CD14-positive monocyte (primary cell): ENCODE data around the gene RAB10. TPM values are rescaled to one million over a fixed set of nuclear protein-coding genes. Genes with fewer than 3 reads are reported as not detected.

Experiments used
- DNase-seq, 3 donors: peaks; one replicate each; pipeline ENCODE4 v3.0.0-alpha.2; 2011 to 2022
- H2AFZ ChIP-seq: 2 replicates; pipeline ENCODE4 v1.6.0; 2012; ENCODE audit warnings: mild to moderate bottlenecking, low read depth, low read length, inconsistent platforms; ENCODE audit not compliant: insufficient read depth, poor library complexity, severe bottlenecking
- H3K27ac ChIP-seq, 2 donors: 1 replicate in 1 of 2; 2 replicates in 1 of 2; pipeline ENCODE4 v1.5.1; 2012 to 2013; ENCODE audit warnings: low read length in 2 of 2, control low read depth in 1 of 2, inconsistent platforms in 1 of 2, low read depth in 1 of 2, mild to moderate bottlenecking in 1 of 2
- H3K27me3 ChIP-seq, 2 donors: one replicate each; pipeline versions ENCODE4 v1.6.0 to v1.6.1; 2011 to 2013; ENCODE audit warnings: low read length in 2 of 2; ENCODE audit not compliant: control insufficient read depth in 2 of 2, insufficient read depth in 2 of 2
- H3K36me3 ChIP-seq, 2 donors: replicated peaks in 1 of 2; 1 replicate in 1 of 2; 2 replicates in 1 of 2; pipeline versions ENCODE4 v1.5.1 to v1.6.1; 2012 to 2013; ENCODE audit warnings: low read length in 2 of 2, control low read depth in 1 of 2, inconsistent platforms in 1 of 2, mild to moderate bottlenecking in 1 of 2; ENCODE audit not compliant: insufficient read depth in 2 of 2, control insufficient read depth in 1 of 2
- H3K4me1 ChIP-seq, 2 donors: 1 replicate in 1 of 2; 2 replicates in 1 of 2; pipeline versions ENCODE4 v1.5.1 to v1.6.1; 2012 to 2013; ENCODE audit warnings: low read length in 2 of 2, control low read depth in 1 of 2, inconsistent platforms in 1 of 2, mild to moderate bottlenecking in 1 of 2, moderate library complexity in 1 of 2; ENCODE audit not compliant: insufficient read depth in 2 of 2, control insufficient read depth in 1 of 2
- H3K4me2 ChIP-seq: replicated peaks from 2 replicates; pipeline ENCODE3; 2012; ENCODE audit warnings: low read length, moderate library complexity, mild to moderate bottlenecking; ENCODE audit not compliant: poor library complexity, severe bottlenecking; ENCODE audit errors: extremely low read depth
- H3K4me3 ChIP-seq, 3 experiments: fragments of 200-600 bp in 1 of 3; sonication (generic) in 1 of 3; replicated peaks in 1 of 3; 1 replicate in 2 of 3; 2 replicates in 1 of 3; pipeline ENCODE4 v1.5.1; 2011 to 2013; ENCODE audit warnings: low read length in 3 of 3, mild to moderate bottlenecking in 3 of 3, control low read depth in 2 of 3, low read depth in 2 of 3, inconsistent platforms in 1 of 3, moderate library complexity in 1 of 3
- H3K79me2 ChIP-seq: 2 replicates; pipeline ENCODE4 v1.6.0; 2012; ENCODE audit warnings: mild to moderate bottlenecking, control low read depth, inconsistent platforms, low read length, moderate library complexity; ENCODE audit not compliant: insufficient read depth
- H3K9ac ChIP-seq: 2 replicates; pipeline ENCODE4 v1.6.0; 2017; ENCODE audit warnings: low read length, mild to moderate bottlenecking; ENCODE audit not compliant: insufficient read depth, poor library complexity, severe bottlenecking
- H3K9me3 ChIP-seq, 2 donors: replicated peaks in 1 of 2; 1 replicate in 1 of 2; 2 replicates in 1 of 2; pipeline versions ENCODE4 v1.5.1 to v1.6.1; 2012 to 2013; ENCODE audit warnings: low read length in 2 of 2, control low read depth in 1 of 2; ENCODE audit not compliant: control insufficient read depth in 1 of 2, insufficient read depth in 1 of 2
- H4K20me1 ChIP-seq: 2 replicates; pipeline ENCODE4 v1.6.0; 2012; ENCODE audit warnings: mild to moderate bottlenecking, low read length, control low read depth, moderate library complexity; ENCODE audit not compliant: insufficient read depth
- H3K27ac Mint-ChIP-seq, 7 donors: one replicate each; pipeline ENCODE4 v1.8.0; 2020; ENCODE audit warnings: mild to moderate bottlenecking in 7 of 7, mixed read lengths in 7 of 7, moderate library complexity in 6 of 7, inconsistent platforms in 2 of 7
- H3K27me3 Mint-ChIP-seq, 3 donors: one replicate each; pipeline ENCODE4 v1.8.0; 2021 to 2022; ENCODE audit warnings: low read depth in 3 of 3, mild to moderate bottlenecking in 3 of 3, mixed read lengths in 3 of 3, moderate library complexity in 3 of 3, inconsistent platforms in 1 of 3
- H3K36me3 Mint-ChIP-seq, 2 donors: one replicate each; pipeline ENCODE4 v1.8.0; 2020; ENCODE audit warnings: mixed read lengths in 2 of 2, inconsistent platforms in 1 of 2, mild to moderate bottlenecking in 1 of 2
- H3K4me1 Mint-ChIP-seq: one replicate; pipeline ENCODE4 v1.8.0; 2020; ENCODE audit warnings: mild to moderate bottlenecking, mixed read lengths
- H3K4me3 Mint-ChIP-seq, 2 donors: one replicate each; pipeline ENCODE4 v1.8.0; 2020; ENCODE audit warnings: mild to moderate bottlenecking in 2 of 2, mixed read lengths in 2 of 2, moderate library complexity in 1 of 2
- H3K9me3 Mint-ChIP-seq, 7 donors: one replicate each; pipeline ENCODE4 v1.8.0; 2020 to 2022; ENCODE audit warnings: mixed read lengths in 7 of 7, mild to moderate bottlenecking in 6 of 7, moderate library complexity in 6 of 7, inconsistent platforms in 2 of 7
- WGBS: methylation state at CpG from one replicate; pipeline ENCODE4 v1.1.5; 2013; ENCODE audit warnings: missing lambda C conversion rate; ENCODE audit not compliant: insufficient coverage; 5-methylcytosine and 5-hydroxymethylcytosine counted together
- intact Hi-C, 2 donors: fragments of 100-400 bp; cut with micrococcal nuclease; formaldehyde crosslinking; loops; one replicate each; pipeline versions ENCODE4 v1.15.0 to v1.15.1; 2023
- polyA plus RNA-seq, 3 donors: library from polyadenylated mRNA; depleted of rRNA in 1 of 3; unstranded in 2 of 3; stranded (reverse) in 1 of 3; fragments of 300-500 nt in 2 of 3; fragments of >200 nt in 1 of 3; fragmentation: Illumina TruSeq in 2 of 3; gene quantifications; 1 replicate in 2 of 3; 2 replicates in 1 of 3; pipeline ENCODE4 v1.2.3, GENCODE V29; 2012 to 2021
- TF ChIP-seq, protein P1 (sequence below): fragments of 200-600 bp; IDR thresholded peaks from one replicate; pipeline ENCODE4 v1.8.0; 2022; ENCODE audit warnings: antibody characterized with exemption, mild to moderate bottlenecking

Gene RAB10
- polyA plus RNA-seq, 3 donors, result 38.6 to 258 (median 202) TPM

DNA sequence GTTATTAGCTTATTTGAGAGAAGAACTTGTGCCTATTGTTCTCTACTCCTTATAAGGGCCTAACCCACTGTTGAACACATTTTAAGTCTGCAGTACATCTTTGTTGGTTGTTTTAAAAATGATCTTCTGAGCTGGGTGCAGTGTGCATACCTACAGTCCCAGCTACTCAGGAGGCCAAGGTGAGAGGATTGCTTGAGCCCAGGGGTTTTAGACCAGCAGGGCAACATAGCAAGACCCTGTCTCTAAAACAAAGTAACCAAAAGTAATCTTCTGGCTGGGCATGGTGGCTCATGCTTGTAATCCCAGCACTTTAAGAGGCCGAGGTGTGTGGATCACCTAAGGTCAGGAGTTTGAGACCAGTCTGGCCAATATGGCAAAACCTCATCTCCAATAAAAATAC lies 25.8 kb upstream of the RAB10 start:
- Mint-ChIP-seq H3K9me3 (peaks cover 0 to 4% (median 0%) of the 10 kb centered on the region in 7 donors), H3K4me1 (peaks cover 70% of the 10 kb centered on the region), H3K36me3 (no peaks in the 10 kb centered on the region), H3K27ac (peak overlapping the region; percentile 95 to 100 (median 99)), H3K27me3 (no peaks in the 10 kb centered on the region), H3K4me3 (no peak overlapping the region)
- Histone ChIP-seq H3K27ac (peak overlapping the region; percentile 93 to 95), H3K9ac (peak overlapping the region; percentile 59), H3K27me3 (no peaks in the 10 kb centered on the region), H3K79me2 (no peaks in the 10 kb centered on the region), H4K20me1 (no peaks in the 10 kb centered on the region), H3K36me3 (no peaks in the 10 kb centered on the region), H3K9me3 (no peaks in the 10 kb centered on the region), H2AFZ (no peak overlapping the region), H3K4me3 (peak overlapping the region in 1 of 3 experiments; percentile 40), H3K4me1 (peaks cover 73 to 95% of the 10 kb centered on the region in 2 donors), H3K4me2 (peak overlapping the region; percentile 28)
- WGBS, result 100% methylated on average over 1 of the region's 1 CpG
- DNase-seq, result no peak
- intact Hi-C loops, result loop anchor here in 1 of 2 donors (2.0 kb wide), 1 partner anchor 17 kb away; no protein-coding TSS in a partner anchor
- TF ChIP-seq, protein P1, sequence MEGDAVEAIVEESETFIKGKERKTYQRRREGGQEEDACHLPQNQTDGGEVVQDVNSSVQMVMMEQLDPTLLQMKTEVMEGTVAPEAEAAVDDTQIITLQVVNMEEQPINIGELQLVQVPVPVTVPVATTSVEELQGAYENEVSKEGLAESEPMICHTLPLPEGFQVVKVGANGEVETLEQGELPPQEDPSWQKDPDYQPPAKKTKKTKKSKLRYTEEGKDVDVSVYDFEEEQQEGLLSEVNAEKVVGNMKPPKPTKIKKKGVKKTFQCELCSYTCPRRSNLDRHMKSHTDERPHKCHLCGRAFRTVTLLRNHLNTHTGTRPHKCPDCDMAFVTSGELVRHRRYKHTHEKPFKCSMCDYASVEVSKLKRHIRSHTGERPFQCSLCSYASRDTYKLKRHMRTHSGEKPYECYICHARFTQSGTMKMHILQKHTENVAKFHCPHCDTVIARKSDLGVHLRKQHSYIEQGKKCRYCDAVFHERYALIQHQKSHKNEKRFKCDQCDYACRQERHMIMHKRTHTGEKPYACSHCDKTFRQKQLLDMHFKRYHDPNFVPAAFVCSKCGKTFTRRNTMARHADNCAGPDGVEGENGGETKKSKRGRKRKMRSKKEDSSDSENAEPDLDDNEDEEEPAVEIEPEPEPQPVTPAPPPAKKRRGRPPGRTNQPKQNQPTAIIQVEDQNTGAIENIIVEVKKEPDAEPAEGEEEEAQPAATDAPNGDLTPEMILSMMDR, result no peak

DNA sequence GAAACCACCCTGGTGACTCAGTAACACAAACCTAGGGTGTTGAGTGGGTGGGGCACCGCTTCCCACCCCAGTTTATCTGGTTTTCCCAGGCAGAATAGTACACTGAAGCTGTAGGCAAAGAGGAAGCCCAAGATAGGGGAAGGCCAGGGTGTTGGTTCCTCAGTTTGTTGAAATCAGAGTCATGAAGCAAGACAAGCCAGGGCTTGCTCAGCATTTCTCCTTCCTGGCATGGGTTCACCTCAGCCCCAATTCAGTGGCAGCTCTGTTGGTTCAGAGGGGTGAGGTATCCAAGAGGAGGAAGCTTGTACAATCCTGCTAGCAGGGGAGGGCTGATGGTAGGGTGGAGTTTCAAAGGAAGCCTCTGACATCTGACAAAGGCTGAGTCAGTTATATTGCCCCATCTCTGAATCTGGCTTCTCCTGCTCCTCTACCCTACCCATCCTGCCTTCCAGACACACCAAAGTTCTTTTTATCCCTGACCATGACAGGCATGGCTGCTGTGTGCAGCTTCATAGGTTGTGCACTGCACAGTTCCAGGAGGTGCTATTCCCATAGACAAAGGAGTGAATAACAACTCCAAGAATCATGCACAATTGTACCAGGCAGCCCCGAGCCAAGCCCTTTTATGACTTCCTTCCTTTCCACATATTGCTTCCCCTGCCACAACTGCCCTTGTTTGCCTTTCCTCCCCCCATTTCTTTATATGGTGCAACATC lies 24.9 kb upstream of the RAB10 start:
- H3K27me3 ChIP-seq, result no peaks in the 10 kb centered on the region
- Mint-ChIP-seq H3K36me3 (no peaks in the 10 kb centered on the region), H3K4me1 (peaks cover 71% of the 10 kb centered on the region), H3K4me3 (peak overlapping the region in 1 of 2 donors; percentile 56), H3K27me3 (no peaks in the 10 kb centered on the region), H3K9me3 (peaks cover 0 to 4% (median 0%) of the 10 kb centered on the region in 7 donors), H3K27ac (peak overlapping the region; percentile 95 to 100 (median 99))
- DNase-seq, result peak; percentile 97 to 100 (median 98)
- WGBS, result 0% methylated on average over 2 of the region's 2 CpGs
- no peaks in the 10 kb centered on the region for H3K79me2 ChIP-seq
- TF ChIP-seq, protein P1, result no peak
- peak overlapping the region; percentile 93 to 95 for H3K27ac ChIP-seq
- H3K4me2 ChIP-seq, result peak overlapping the region; percentile 35
- no peaks in the 10 kb centered on the region for H3K36me3 ChIP-seq
- peaks cover 64 to 87% of the 10 kb centered on the region in 2 donors for H3K4me1 ChIP-seq
- H3K9ac ChIP-seq, result peak overlapping the region; percentile 59
- H4K20me1 ChIP-seq, result no peaks in the 10 kb centered on the region
- intact Hi-C loops, result loop anchor here in 1 of 2 donors (2.0 kb wide), 1 partner anchor 18 kb away; no protein-coding TSS in a partner anchor
- H3K9me3 ChIP-seq, result no peaks in the 10 kb centered on the region
- H3K4me3 ChIP-seq, result peak overlapping the region in 1 of 3 experiments; percentile 15
- H2AFZ ChIP-seq, result no peak overlapping the region
